ENCODE data around the gene PNMA6E. TPM values are rescaled to one million over a fixed set of nuclear protein-coding genes. Genes with fewer than 3 reads are reported as not detected.

The PNMA6E gene
- total RNA-seq, 1 donor from 2014 or later: not detected

GRCh38 chrX:153441981-153442380 lies 40.8 kb upstream of the PNMA6E start:
- H3K9me3 Mint-ChIP-seq (ENCODE audit: unreplicated experiment): no peaks in the 10 kb centered on the region
- peaks cover 8% of the 10 kb centered on the region for H3K27me3 Mint-ChIP-seq (ENCODE audit: low read depth, unreplicated experiment)
- Histone ChIP-seq H3K4me2 (ENCODE audit: low read length) (no peak overlapping the region), H3K9me3 (ENCODE audit: insufficient read depth, low read depth, low read length) (no peaks in the 10 kb centered on the region), H3K79me2 (ENCODE audit: insufficient read depth, low read length) (no peaks in the 10 kb centered on the region), H3K4me1 (ENCODE audit: insufficient read depth, low read length) (no peaks in the 10 kb centered on the region), H2AFZ (ENCODE audit: low read depth, low read length) (no peak overlapping the region), H3K36me3 (ENCODE audit: insufficient read depth, low read length) (no peaks in the 10 kb centered on the region), H3K9ac (ENCODE audit: low read length) (no peak overlapping the region), H3K4me3 (ENCODE audit: insufficient read depth, low read depth, low read length) (no peak overlapping the region), H3K27me3 (ENCODE audit: insufficient read depth, low read length) (no peaks in the 10 kb centered on the region), H4K20me1 (ENCODE audit: insufficient read depth, low read length) (no peaks in the 10 kb centered on the region), H3K27ac (ENCODE audit: low read depth, low read length) (no peak overlapping the region)
- DNase-seq (ENCODE audit: low read depth) (no peak), FAIRE-seq (no peak)
- H3K4me3 Mint-ChIP-seq (ENCODE audit: unreplicated experiment): no peak overlapping the region
- TF ChIP-seq CTCF (IDR thresholded peaks at IDR 0.05; ENCODE audit: insufficient read depth, low read depth, low read length) (no peak), EZH2 (IDR thresholded peaks at IDR 0.05; ENCODE audit: insufficient read depth, low read length) (no peak)
- no peaks in the 10 kb centered on the region for H3K36me3 Mint-ChIP-seq (ENCODE audit: low read depth, unreplicated experiment)
- no peak overlapping the region for H3K27ac Mint-ChIP-seq (ENCODE audit: unreplicated experiment)
- H3K4me1 Mint-ChIP-seq (ENCODE audit: low read depth, unreplicated experiment): no peaks in the 10 kb centered on the region

- Histone ChIP-seq H3K27me3 (ENCODE audit: insufficient read depth, low read length) (no peaks in the 10 kb centered on the region), H3K36me3 (ENCODE audit: insufficient read depth, low read length) (no peaks in the 10 kb centered on the region), H2AFZ (ENCODE audit: low read depth, low read length) (no peak overlapping the region), H4K20me1 (ENCODE audit: insufficient read depth, low read length) (no peaks in the 10 kb centered on the region), H3K27ac (ENCODE audit: low read depth, low read length) (no peak overlapping the region), H3K4me3 (ENCODE audit: insufficient read depth, low read depth, low read length) (no peak overlapping the region), H3K4me2 (ENCODE audit: low read length) (no peak overlapping the region), H3K79me2 (ENCODE audit: insufficient read depth, low read length) (no peaks in the 10 kb centered on the region), H3K4me1 (ENCODE audit: insufficient read depth, low read length) (no peaks in the 10 kb centered on the region), H3K9ac (ENCODE audit: low read length) (no peak overlapping the region), H3K9me3 (ENCODE audit: insufficient read depth, low read depth, low read length) (no peaks in the 10 kb centered on the region)
- no peaks in the 10 kb centered on the region for H3K9me3 Mint-ChIP-seq (ENCODE audit: unreplicated experiment)
- TF ChIP-seq CTCF (IDR thresholded peaks at IDR 0.05; ENCODE audit: insufficient read depth, low read depth, low read length) (no peak), EZH2 (IDR thresholded peaks at IDR 0.05; ENCODE audit: insufficient read depth, low read length) (no peak)
- FAIRE-seq (no peak), DNase-seq (ENCODE audit: low read depth) (no peak)
- H3K27me3 Mint-ChIP-seq (ENCODE audit: low read depth, unreplicated experiment): peaks cover 8% of the 10 kb centered on the region
- no peak overlapping the region for H3K4me3 Mint-ChIP-seq (ENCODE audit: unreplicated experiment)
- no peaks in the 10 kb centered on the region for H3K36me3 Mint-ChIP-seq (ENCODE audit: low read depth, unreplicated experiment)
- H3K27ac Mint-ChIP-seq (ENCODE audit: unreplicated experiment): no peak overlapping the region
- H3K4me1 Mint-ChIP-seq (ENCODE audit: low read depth, unreplicated experiment): no peaks in the 10 kb centered on the region
Measured at GRCh38 chrX:153441296-153441695, 40.1 kb upstream of the PNMA6E start.

GRCh38 chrX:153440556-153441135 lies 39.5 kb upstream of the PNMA6E start:
- Histone ChIP-seq H3K4me3 (ENCODE audit: insufficient read depth, low read depth, low read length) (no peak overlapping the region), H2AFZ (ENCODE audit: low read depth, low read length) (no peak overlapping the region), H3K27ac (ENCODE audit: low read depth, low read length) (no peak overlapping the region), H3K79me2 (ENCODE audit: insufficient read depth, low read length) (no peaks in the 10 kb centered on the region), H3K27me3 (ENCODE audit: insufficient read depth, low read length) (no peaks in the 10 kb centered on the region), H3K4me1 (ENCODE audit: insufficient read depth, low read length) (no peaks in the 10 kb centered on the region), H3K4me2 (ENCODE audit: low read length) (no peak overlapping the region), H3K9ac (ENCODE audit: low read length) (no peak overlapping the region), H4K20me1 (ENCODE audit: insufficient read depth, low read length) (no peaks in the 10 kb centered on the region), H3K36me3 (ENCODE audit: insufficient read depth, low read length) (no peaks in the 10 kb centered on the region), H3K9me3 (ENCODE audit: insufficient read depth, low read depth, low read length) (no peaks in the 10 kb centered on the region)
- no peaks in the 10 kb centered on the region for H3K36me3 Mint-ChIP-seq (ENCODE audit: low read depth, unreplicated experiment)
- no peak for TF ChIP-seq CTCF (IDR thresholded peaks at IDR 0.05; ENCODE audit: insufficient read depth, low read depth, low read length)
- no peak for TF ChIP-seq EZH2 (IDR thresholded peaks at IDR 0.05; ENCODE audit: insufficient read depth, low read length)
- H3K9me3 Mint-ChIP-seq (ENCODE audit: unreplicated experiment): no peaks in the 10 kb centered on the region
- peaks cover 8% of the 10 kb centered on the region for H3K27me3 Mint-ChIP-seq (ENCODE audit: low read depth, unreplicated experiment)
- no peak for DNase-seq (ENCODE audit: low read depth)
- no peaks in the 10 kb centered on the region for H3K4me1 Mint-ChIP-seq (ENCODE audit: low read depth, unreplicated experiment)
- peak; percentile 13 for FAIRE-seq
- no peak overlapping the region for H3K27ac Mint-ChIP-seq (ENCODE audit: unreplicated experiment)
- H3K4me3 Mint-ChIP-seq (ENCODE audit: unreplicated experiment): no peak overlapping the region

Measured in astrocyte (in vitro differentiated cells and primary cell).